HG03439 (cell line): ENCODE data around the gene CREB5.

ENCODE experiments used
- ATAC-seq: cut with Tn5 transposase; IDR thresholded peaks from one replicate; pipeline ENCODE4 v1.9.1; 2021; ENCODE audit warnings: mild to moderate bottlenecking, moderate library complexity; ENCODE audit not compliant: unreplicated experiment

The CREB5 gene

DNA sequence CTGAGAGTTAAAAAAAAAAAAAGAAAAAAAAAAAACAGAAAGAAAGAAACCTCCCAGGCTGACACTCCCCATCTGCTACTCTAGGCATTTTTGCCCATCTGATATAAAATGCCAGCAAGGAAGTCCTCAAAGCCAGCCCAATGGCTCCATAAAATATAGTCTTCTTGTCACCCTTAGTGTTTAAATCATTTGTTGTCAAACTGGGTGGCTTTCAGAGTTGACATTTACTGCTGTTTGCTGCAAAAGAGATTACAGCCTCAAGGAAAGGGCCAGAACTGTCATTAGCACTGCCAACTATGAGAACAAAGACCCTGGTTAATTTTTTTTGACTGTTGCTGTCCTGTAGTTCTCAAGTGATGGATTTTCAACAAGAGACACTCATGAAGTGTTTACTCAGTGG lies 459.3 kb downstream of the CREB5 start:
- ATAC-seq: no peak

DNA sequence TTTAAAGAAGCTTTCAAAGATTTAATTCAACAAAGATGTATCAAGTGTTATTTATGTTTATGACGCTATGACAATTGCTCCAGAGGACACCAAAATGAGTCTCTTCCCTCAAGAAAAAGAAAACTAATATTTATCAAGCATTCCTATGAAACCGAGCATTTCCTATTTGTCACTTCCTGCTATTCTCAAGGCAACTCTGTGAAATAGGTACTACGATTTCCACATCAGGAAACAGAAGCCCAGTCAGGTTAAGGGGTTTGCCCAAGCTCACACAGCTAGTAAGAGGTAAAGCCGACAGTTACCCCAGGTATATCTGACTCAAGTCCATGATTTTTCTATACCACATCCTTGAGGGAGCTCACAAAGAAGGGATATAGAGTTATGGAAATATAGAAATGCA lies 459.9 kb downstream of the CREB5 start:
- ATAC-seq: no peak

DNA sequence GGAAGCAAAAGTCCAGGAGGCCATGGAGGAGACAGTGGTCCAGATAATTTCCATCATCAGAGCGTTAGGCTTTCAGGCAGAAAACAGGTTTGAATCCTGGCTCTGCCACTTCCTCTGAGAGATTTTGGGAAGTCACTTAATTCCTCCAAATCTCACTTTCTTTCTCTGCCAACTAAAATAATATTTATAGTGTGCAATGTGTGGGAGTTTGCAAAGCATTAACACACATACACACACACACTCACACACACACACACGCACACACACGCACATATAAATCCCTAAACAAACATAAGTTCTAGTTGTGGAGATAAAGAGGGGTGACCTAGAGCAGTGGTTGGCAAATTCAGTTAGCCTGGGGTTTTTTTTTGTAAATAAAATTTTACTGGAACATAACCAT lies 461.0 kb downstream of the CREB5 start:
- no peak for ATAC-seq

DNA sequence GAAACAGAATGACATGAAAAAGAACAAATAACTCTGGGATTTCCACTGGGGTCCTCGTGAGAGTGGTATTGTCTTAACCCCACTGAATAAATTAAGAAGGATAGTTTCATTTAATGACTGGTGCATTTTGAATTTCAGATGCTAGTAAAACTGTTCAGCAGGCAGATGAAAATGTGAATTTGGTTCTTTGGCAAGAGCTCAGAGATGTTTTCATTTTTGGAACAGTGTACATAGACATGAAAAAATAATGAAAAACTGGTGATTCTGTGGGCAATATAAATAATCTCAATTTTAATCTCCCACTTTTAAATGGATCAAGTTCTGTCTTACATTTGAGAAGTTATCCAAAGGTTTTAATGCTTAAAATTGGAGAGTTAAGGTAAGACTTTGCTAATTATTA lies 461.7 kb downstream of the CREB5 start:
- no peak for ATAC-seq
